ENCODE results near the gene CNTNAP5. TPM values are rescaled to one million over a fixed set of nuclear protein-coding genes. Genes with fewer than 3 reads are reported as not detected.

CNTNAP5 gene
- total and polyA plus RNA-seq, 5 experiments from 2014 or later = not detected

- Mint-ChIP-seq H3K4me1 (no peaks in the 10 kb centered on the region), H3K27me3 (peaks cover 0 to 2% (median 0%) of the 10 kb centered on the region in 5 donors), H3K9me3 (peaks cover 0 to 16% (median 2%) of the 10 kb centered on the region in 9 donors), H3K36me3 (no peaks in the 10 kb centered on the region), H3K27ac (no peak overlapping the region), H3K4me3 (no peak overlapping the region)
- POLR2A ChIA-PET = no interaction called here
- no peak for DNase-seq
- no peak for ATAC-seq
Observed at GRCh38 chr2:124894199-124894598, 869.1 kb downstream of the CNTNAP5 start.

- Mint-ChIP-seq H3K9me3 (peaks cover 0 to 28% (median 1%) of the 10 kb centered on the region in 9 donors), H3K4me1 (peaks cover 0 to 2% (median 0%) of the 10 kb centered on the region in 4 donors), H3K27me3 (no peaks in the 10 kb centered on the region), H3K36me3 (no peaks in the 10 kb centered on the region), H3K27ac (no peak overlapping the region), H3K4me3 (no peak overlapping the region)
- POLR2A ChIA-PET = no interaction called here
- ATAC-seq = no peak
- no peak for DNase-seq
Observed at GRCh38 chr2:124898827-124899226, 873.7 kb downstream of the CNTNAP5 start.

- no peaks in the 10 kb centered on the region for H3K4me1 Mint-ChIP-seq
- DNase-seq (no peak), ATAC-seq (no peak)
- no peak overlapping the region for H3K4me3 Mint-ChIP-seq
- no peaks in the 10 kb centered on the region for H3K27me3 Mint-ChIP-seq
- POLR2A ChIA-PET = no interaction called here
- peaks cover 0 to 9% (median 4%) of the 10 kb centered on the region in 9 donors for H3K9me3 Mint-ChIP-seq
- no peak overlapping the region for H3K27ac Mint-ChIP-seq
- H3K36me3 Mint-ChIP-seq = no peaks in the 10 kb centered on the region
Observed at GRCh38 chr2:124908411-124908810, 883.3 kb downstream of the CNTNAP5 start.

GRCh38 chr2:124911560-124911959 is 886.5 kb downstream of the CNTNAP5 start:
- no peak overlapping the region for H3K4me3 Mint-ChIP-seq
- peaks cover 0 to 9% (median 3%) of the 10 kb centered on the region in 9 donors for H3K9me3 Mint-ChIP-seq
- H3K27ac Mint-ChIP-seq = no peak overlapping the region
- H3K4me1 Mint-ChIP-seq = no peaks in the 10 kb centered on the region
- ATAC-seq (no peak), DNase-seq (no peak)
- no peaks in the 10 kb centered on the region for H3K27me3 Mint-ChIP-seq
- H3K36me3 Mint-ChIP-seq = no peaks in the 10 kb centered on the region
- POLR2A ChIA-PET = no interaction called here

GRCh38 chr2:124913868-124914267 is 888.8 kb downstream of the CNTNAP5 start:
- Mint-ChIP-seq H3K27me3 (no peaks in the 10 kb centered on the region), H3K4me3 (no peak overlapping the region), H3K27ac (no peak overlapping the region), H3K36me3 (no peaks in the 10 kb centered on the region), H3K4me1 (no peaks in the 10 kb centered on the region), H3K9me3 (peaks cover 0 to 18% (median 8%) of the 10 kb centered on the region in 9 donors)
- DNase-seq = no peak
- no peak for ATAC-seq
- POLR2A ChIA-PET = no interaction called here

- peaks cover 0 to 19% (median 8%) of the 10 kb centered on the region in 9 donors for H3K9me3 Mint-ChIP-seq
Observed at GRCh38 chr2:124915567-124915966, 890.5 kb downstream of the CNTNAP5 start.

GRCh38 chr2:124919296-124919695 is 894.2 kb downstream of the CNTNAP5 start:
- Mint-ChIP-seq H3K27ac (no peak overlapping the region), H3K36me3 (peaks cover 0 to 4% (median 0%) of the 10 kb centered on the region in 3 donors), H3K27me3 (no peaks in the 10 kb centered on the region), H3K4me1 (no peaks in the 10 kb centered on the region), H3K9me3 (peaks cover 0 to 25% (median 12%) of the 10 kb centered on the region in 9 donors), H3K4me3 (no peak overlapping the region)
- ATAC-seq = no peak
- no peak for DNase-seq
- POLR2A ChIA-PET = no interaction called here

More at GRCh38 chr2:124915567-124915966, 890.5 kb downstream of the CNTNAP5 start:
- Mint-ChIP-seq H3K27ac (no peak overlapping the region), H3K4me1 (no peaks in the 10 kb centered on the region), H3K4me3 (no peak overlapping the region), H3K27me3 (no peaks in the 10 kb centered on the region), H3K36me3 (no peaks in the 10 kb centered on the region)
- ATAC-seq (no peak), DNase-seq (no peak)
- POLR2A ChIA-PET = no interaction called here

- POLR2A ChIA-PET = no interaction called here
- H3K27ac Mint-ChIP-seq = no peak overlapping the region
- H3K4me3 Mint-ChIP-seq = no peak overlapping the region
- no peaks in the 10 kb centered on the region for H3K27me3 Mint-ChIP-seq
- no peak for ATAC-seq
- H3K4me1 Mint-ChIP-seq = no peaks in the 10 kb centered on the region
- peaks cover 0 to 4% (median 0%) of the 10 kb centered on the region in 3 donors for H3K36me3 Mint-ChIP-seq
- no peak for DNase-seq
- H3K9me3 Mint-ChIP-seq = peaks cover 0 to 25% (median 12%) of the 10 kb centered on the region in 9 donors
Observed at GRCh38 chr2:124920448-124920847, 895.4 kb downstream of the CNTNAP5 start.

GRCh38 chr2:124921191-124921590 is 896.1 kb downstream of the CNTNAP5 start:
- Mint-ChIP-seq H3K27ac (no peak overlapping the region), H3K4me1 (no peaks in the 10 kb centered on the region), H3K4me3 (no peak overlapping the region), H3K27me3 (no peaks in the 10 kb centered on the region), H3K36me3 (peaks cover 0 to 4% (median 0%) of the 10 kb centered on the region in 3 donors), H3K9me3 (peaks cover 0 to 30% (median 12%) of the 10 kb centered on the region in 9 donors)
- ATAC-seq (no peak), DNase-seq (no peak)
- POLR2A ChIA-PET = no interaction called here

- ATAC-seq (no peak), DNase-seq (no peak)
- no peaks in the 10 kb centered on the region for H3K4me1 Mint-ChIP-seq
- H3K9me3 Mint-ChIP-seq = peaks cover 0 to 26% (median 9%) of the 10 kb centered on the region in 9 donors
- peaks cover 0 to 4% (median 0%) of the 10 kb centered on the region in 3 donors for H3K36me3 Mint-ChIP-seq
- no peaks in the 10 kb centered on the region for H3K27me3 Mint-ChIP-seq
- H3K4me3 Mint-ChIP-seq = no peak overlapping the region
- POLR2A ChIA-PET = no interaction called here
- no peak overlapping the region for H3K27ac Mint-ChIP-seq
Observed at GRCh38 chr2:124923097-124923496, 898.0 kb downstream of the CNTNAP5 start.

- Mint-ChIP-seq H3K27me3 (peaks cover 0 to 1% (median 0%) of the 10 kb centered on the region in 5 donors), H3K9me3 (peaks cover 0 to 19% (median 7%) of the 10 kb centered on the region in 9 donors), H3K4me3 (no peak overlapping the region), H3K36me3 (no peaks in the 10 kb centered on the region), H3K4me1 (no peaks in the 10 kb centered on the region), H3K27ac (no peak overlapping the region)
- no peak for ATAC-seq
- no peak for DNase-seq
- POLR2A ChIA-PET = no interaction called here
Observed at GRCh38 chr2:124933883-124934282, 908.8 kb downstream of the CNTNAP5 start.

- H3K4me1 Mint-ChIP-seq = no peaks in the 10 kb centered on the region
- POLR2A ChIA-PET = no interaction called here
Observed at GRCh38 chr2:124953921-124954320, 928.8 kb downstream of the CNTNAP5 start.

GRCh38 chr2:124959581-124959980 is 934.5 kb downstream of the CNTNAP5 start:
- H3K4me1 Mint-ChIP-seq = no peaks in the 10 kb centered on the region
- H3K9me3 Mint-ChIP-seq = peaks cover 0 to 13% (median 8%) of the 10 kb centered on the region in 9 donors
- no peaks in the 10 kb centered on the region for H3K27me3 Mint-ChIP-seq
- POLR2A ChIA-PET = no interaction called here
- ATAC-seq = no peak
- no peak overlapping the region for H3K4me3 Mint-ChIP-seq
- no peak for DNase-seq
- no peak overlapping the region for H3K27ac Mint-ChIP-seq
- no peaks in the 10 kb centered on the region for H3K36me3 Mint-ChIP-seq

More at GRCh38 chr2:124953921-124954320, 928.8 kb downstream of the CNTNAP5 start:
- H3K36me3 Mint-ChIP-seq = no peaks in the 10 kb centered on the region
- no peak overlapping the region for H3K4me3 Mint-ChIP-seq
- peaks cover 0 to 5% (median 0%) of the 10 kb centered on the region in 5 donors for H3K27me3 Mint-ChIP-seq
- no peak overlapping the region for H3K27ac Mint-ChIP-seq
- no peak for ATAC-seq
- H3K9me3 Mint-ChIP-seq = peaks cover 4 to 25% (median 9%) of the 10 kb centered on the region in 9 donors
- no peak for DNase-seq

- Mint-ChIP-seq H3K4me3 (no peak overlapping the region), H3K27me3 (no peaks in the 10 kb centered on the region), H3K27ac (no peak overlapping the region), H3K4me1 (no peaks in the 10 kb centered on the region), H3K36me3 (no peaks in the 10 kb centered on the region), H3K9me3 (peaks cover 0 to 14% (median 5%) of the 10 kb centered on the region in 9 donors)
- no peak for DNase-seq
- no peak for ATAC-seq
- POLR2A ChIA-PET = no interaction called here
Observed at GRCh38 chr2:124961132-124961531, 936.0 kb downstream of the CNTNAP5 start.
